Right lobe of liver (tissue), 6 donors: ENCODE results near the gene FOXR1. TPM values are rescaled to one million over a fixed set of nuclear protein-coding genes. Genes with fewer than 3 reads are reported as not detected.

Experiments
- ATAC-seq, 4 donors: fragments of 200-7000 bp; cut with Tn5 transposase; one replicate each; pipeline ENCODE4 v1.9.1; 2020; ENCODE audit warnings: mild to moderate bottlenecking in 4 of 4, moderate library complexity in 4 of 4
- DNase-seq, 3 donors: peaks; one replicate each; pipeline ENCODE4 v3.0.0-alpha.2; 2020
- H3K27ac ChIP-seq, 3 donors: fragments of 200-600 bp; one replicate each; pipeline ENCODE4 v1.8.0; 2022
- H3K27me3 ChIP-seq, 2 donors: fragments of 200-600 bp; one replicate each; pipeline ENCODE4 v1.8.0; 2022
- H3K36me3 ChIP-seq, 4 donors: fragments of 200-600 bp; sonication (generic) in 1 of 4; one replicate each; pipeline versions ENCODE4 v1.5.1 to v1.8.0; 2017 to 2022; ENCODE audit warnings: control low read depth in 1 of 4
- H3K4me1 ChIP-seq, 4 donors: fragments of 200-600 bp; sonication (generic) in 1 of 4; one replicate each; pipeline versions ENCODE4 v1.5.1 to v1.8.0; 2017 to 2022; ENCODE audit warnings: control low read depth in 1 of 4
- H3K4me3 ChIP-seq, 3 donors: fragments of 200-600 bp; one replicate each; pipeline ENCODE4 v1.8.0; 2022
- H3K9me3 ChIP-seq, 4 donors: fragments of 200-600 bp; sonication (generic) in 1 of 4; one replicate each; pipeline versions ENCODE4 v1.5.1 to v1.8.0; 2017 to 2022; ENCODE audit warnings: control low read depth in 1 of 4
- CTCF ChIP-seq, 4 donors: fragments of 200-600 bp in 3 of 4; fragments of 450-650 bp in 1 of 4; IDR thresholded peaks; one replicate each; pipeline versions ENCODE4 v1.5.1 to v1.8.0; 2016 to 2022; ENCODE audit warnings: antibody characterized with exemption in 4 of 4, mild to moderate bottlenecking in 2 of 4
- POLR2A ChIP-seq: fragments of 450-650 bp; IDR thresholded peaks from one replicate; pipeline ENCODE4 v1.6.1; 2017; ENCODE audit warnings: antibody characterized with exemption, mild to moderate bottlenecking
- WGBS: methylation state at CpG from one replicate; pipeline ENCODE4 v1.1.6; 2018; ENCODE audit warnings: low coverage, low lambda C conversion rate; ENCODE audit not compliant: insufficient coverage; ENCODE audit errors: missing lambda C conversion rate; 5-methylcytosine and 5-hydroxymethylcytosine counted together
- intact Hi-C, 2 donors: fragments of 100-400 bp; cut with DNase I; formaldehyde crosslinking; loops; one replicate each; pipeline versions ENCODE4 v1.11.2 to v1.14.1; 2022
- total RNA-seq, 6 experiments: library from RNA; depleted of rRNA in 2 of 6; stranded (reverse); fragments of >200 nt in 2 of 6; fragmentation: NEBNext Ultra II Directional in 3 of 6; extraction: Animal tissue kit (Norgen Biotek cat#: 25700) in 3 of 6; gene quantifications; one replicate each; pipeline versions ENCODE4 v1.1.0 to v1.2.4, GENCODE V29; 2016 to 2023
- donor health status: DM: no; HTN: yes; CAD: no.
- donor health status: DM: no; HTN: no; CAD: no.
- donor health status: DM: no; HTN: no; CAD: no.
- donor health status: DM: no; HTN: yes; CAD: no.
- donor health status: DM: no; HTN: yes; CAD: no.

Gene FOXR1
- total RNA-seq, 6 experiments from 2014 or later: not detected

GRCh38 chr11:118928870-118929500, 42.6 kb upstream of the FOXR1 start:
- no peaks in the 10 kb centered on the region for H3K36me3 ChIP-seq
- H3K4me1 ChIP-seq: peaks cover 0 to 23% (median 2%) of the 10 kb centered on the region in 4 donors
- WGBS: 0% methylated on average over 13 of the region's 26 CpGs
- peak overlapping the region; percentile 74 to 85 (median 77) for H3K4me3 ChIP-seq
- TF ChIP-seq CTCF (IDR thresholded peaks at IDR 0.05) (no peak), POLR2A (no peak)
- H3K9me3 ChIP-seq: no peaks in the 10 kb centered on the region
- no peaks in the 10 kb centered on the region for H3K27me3 ChIP-seq
- peak; percentile 41 to 59 (median 50) for ATAC-seq
- peak overlapping the region; percentile 89 to 94 (median 91) for H3K27ac ChIP-seq
- peak; percentile 71 to 84 (median 80) for DNase-seq
- intact Hi-C loops: no loop called here

- no peaks in the 10 kb centered on the region for H3K27me3 ChIP-seq
- H3K9me3 ChIP-seq: no peaks in the 10 kb centered on the region
- DNase-seq (peak; percentile 79 to 91 (median 90)), ATAC-seq (peak; percentile 18 to 45 (median 30))
- TF ChIP-seq POLR2A: no peak
- no peak for TF ChIP-seq CTCF (IDR thresholded peaks at IDR 0.05)
- H3K36me3 ChIP-seq: no peaks in the 10 kb centered on the region
- intact Hi-C loops: no loop called here
- H3K4me3 ChIP-seq: peak overlapping the region; percentile 74 to 85 (median 77)
- H3K27ac ChIP-seq: peak overlapping the region; percentile 89 to 94 (median 91)
- 4% methylated on average over 15 of the region's 26 CpGs for WGBS
- peaks cover 0 to 19% (median 2%) of the 10 kb centered on the region in 4 donors for H3K4me1 ChIP-seq
These were observed 42.0 kb upstream of the FOXR1 start for GRCh38 chr11:118929501-118930093.

- peak overlapping the region; percentile 74 to 85 (median 77) for H3K4me3 ChIP-seq
- no peaks in the 10 kb centered on the region for H3K9me3 ChIP-seq
- peaks cover 0 to 19% (median 2%) of the 10 kb centered on the region in 4 donors for H3K4me1 ChIP-seq
- peak; percentile 75 to 94 (median 90) for DNase-seq
- 0% methylated on average over 17 of the region's 20 CpGs for WGBS
- intact Hi-C loops: no loop called here
- H3K36me3 ChIP-seq: no peaks in the 10 kb centered on the region
- peak; percentile 51 to 68 (median 62) for ATAC-seq
- H3K27ac ChIP-seq: peak overlapping the region; percentile 89 to 94 (median 91)
- H3K27me3 ChIP-seq: no peaks in the 10 kb centered on the region
- TF ChIP-seq POLR2A (no peak), CTCF (IDR thresholded peaks at IDR 0.05) (peak; percentile 92 to 98 (median 95))
These were observed 41.4 kb upstream of the FOXR1 start for GRCh38 chr11:118930094-118930712.

GRCh38 chr11:118931571-118931970, 40.0 kb upstream of the FOXR1 start:
- TF ChIP-seq CTCF (IDR thresholded peaks at IDR 0.05) (no peak), POLR2A (no peak)
- Histone ChIP-seq H3K4me3 (no peak overlapping the region), H3K36me3 (no peaks in the 10 kb centered on the region), H3K4me1 (peaks cover 0 to 18% (median 2%) of the 10 kb centered on the region in 4 donors), H3K27ac (no peak overlapping the region), H3K9me3 (no peaks in the 10 kb centered on the region), H3K27me3 (no peaks in the 10 kb centered on the region)
- DNase-seq (no peak), ATAC-seq (no peak)
- intact Hi-C loops: no loop called here
